Ectodermal cell (in vitro differentiated cells): ENCODE data around the gene HPCAL1.

ENCODE experiments used
- H3K27ac ChIP-seq: 2 replicates; pipeline ENCODE4 v1.7.0; 2013; ENCODE audit warnings: mild to moderate bottlenecking, low read depth, low read length; ENCODE audit not compliant: insufficient read depth, poor library complexity, severe bottlenecking
- H3K27me3 ChIP-seq: 2 replicates; pipeline ENCODE4 v1.7.0; 2013; ENCODE audit warnings: mild to moderate bottlenecking, low read length; ENCODE audit not compliant: insufficient read depth, control insufficient read depth, poor library complexity, severe bottlenecking
- H3K36me3 ChIP-seq: one replicate; pipeline ENCODE4 v1.7.0; 2013; ENCODE audit warnings: low read length; ENCODE audit not compliant: control insufficient read depth, insufficient read depth
- H3K4me1 ChIP-seq: one replicate; pipeline ENCODE4 v1.7.0; 2013; ENCODE audit warnings: low read length; ENCODE audit not compliant: control insufficient read depth, insufficient read depth
- H3K4me3 ChIP-seq: 2 replicates; pipeline ENCODE4 v1.7.0; 2013; ENCODE audit warnings: low read depth, low read length, control low read depth; ENCODE audit not compliant: insufficient read depth
- H3K9me3 ChIP-seq: 2 replicates; pipeline ENCODE4 v1.7.0; 2013; ENCODE audit warnings: mild to moderate bottlenecking, low read length, moderate library complexity; ENCODE audit not compliant: control insufficient read depth
- WGBS, 2 experiments: methylation state at CpG; one replicate each; pipeline ENCODE4 v1.1.7; 2013; ENCODE audit warnings: missing lambda C conversion rate in 2 of 2; 5-methylcytosine and 5-hydroxymethylcytosine counted together

The HPCAL1 gene

DNA sequence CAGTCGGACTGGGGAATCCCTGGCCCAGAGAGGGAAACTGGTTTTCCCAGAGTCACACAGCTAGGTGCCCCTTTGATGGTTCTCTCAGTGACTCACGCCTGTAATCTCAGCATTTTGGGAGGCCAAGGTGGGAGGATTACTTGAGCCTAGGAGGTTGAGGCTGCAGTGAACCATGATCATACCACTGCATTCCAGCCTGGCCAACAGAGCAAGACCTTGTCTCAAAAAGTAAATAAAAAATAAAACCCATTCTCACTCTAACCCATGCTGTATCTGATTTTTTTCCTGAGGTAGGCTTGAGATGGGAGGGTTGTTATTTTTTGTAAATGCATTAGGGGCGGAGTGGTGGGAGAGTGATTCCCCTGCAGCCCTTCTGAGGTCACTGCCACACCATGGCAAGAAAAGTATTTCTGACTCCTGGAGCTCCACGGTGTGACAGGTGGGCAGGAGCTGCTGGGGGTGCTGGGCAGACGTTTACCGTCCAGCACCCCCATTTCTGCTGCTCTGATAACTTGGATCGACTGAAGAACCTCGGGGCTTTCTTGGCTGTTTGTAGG lies 60.3 kb downstream of the HPCAL1 start:
- H3K9me3 ChIP-seq, result no peaks in the 10 kb centered on the region

DNA sequence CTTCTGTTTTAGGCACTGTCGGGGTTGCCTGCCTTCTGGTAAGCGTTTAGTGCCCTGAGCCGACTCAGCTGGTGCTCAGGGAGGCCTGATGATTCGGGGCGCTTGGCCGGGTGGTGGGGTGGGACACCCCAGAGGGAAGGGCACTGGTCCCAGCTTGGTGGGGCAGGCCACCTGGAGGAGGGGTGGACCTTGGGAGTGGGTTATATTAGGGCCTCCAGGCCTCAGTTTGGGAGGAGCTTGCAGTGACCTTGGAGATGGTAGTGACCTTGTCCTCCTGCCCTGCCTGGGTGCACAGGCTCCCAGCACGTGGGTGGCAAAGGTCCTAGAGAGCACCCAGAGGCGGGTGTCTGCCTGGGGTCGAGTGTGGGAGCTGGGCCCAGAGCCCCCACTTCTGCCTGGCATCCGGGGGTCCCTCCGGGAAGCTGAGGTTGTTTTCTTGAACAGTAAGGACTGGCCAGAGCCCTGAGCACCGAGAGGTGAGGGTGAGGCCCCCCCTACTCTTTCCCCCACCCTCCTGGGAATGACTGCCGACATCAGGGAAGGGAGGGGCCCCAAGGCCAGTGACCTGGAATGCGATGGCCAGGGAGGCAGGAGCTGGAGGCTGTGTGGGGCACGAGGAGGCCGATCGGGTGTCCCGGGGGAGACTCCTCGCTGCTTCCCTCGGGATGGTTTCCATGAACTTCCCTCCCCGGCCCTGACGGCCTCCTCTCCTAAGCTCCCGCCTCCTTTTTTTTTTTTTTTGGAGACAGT lies 61.3 kb downstream of the HPCAL1 start:
- Histone ChIP-seq H3K27ac (no peak overlapping the region), H3K9me3 (no peaks in the 10 kb centered on the region), H3K4me3 (no peak overlapping the region), H3K4me1 (peaks cover 4% of the 10 kb centered on the region), H3K27me3 (no peaks in the 10 kb centered on the region), H3K36me3 (no peaks in the 10 kb centered on the region)
- 89 to 92% methylated on average over 23 of the region's 23 CpGs for WGBS, 2 experiments

More for the DNA sequence above, 60.3 kb downstream of the HPCAL1 start:
- Histone ChIP-seq H3K4me3 (no peak overlapping the region), H3K27ac (no peak overlapping the region), H3K36me3 (no peaks in the 10 kb centered on the region), H3K4me1 (peaks cover 4% of the 10 kb centered on the region), H3K27me3 (no peaks in the 10 kb centered on the region)
- WGBS, 2 experiments, result 91 to 93% methylated on average over 8 of the region's 8 CpGs

- H3K36me3 ChIP-seq, result no peaks in the 10 kb centered on the region
- no peaks in the 10 kb centered on the region for H3K4me1 ChIP-seq
- 95% methylated on average over 12 of the region's 12 CpGs for WGBS, 2 experiments
- H3K27me3 ChIP-seq, result no peaks in the 10 kb centered on the region
- H3K27ac ChIP-seq, result no peak overlapping the region
- no peaks in the 10 kb centered on the region for H3K9me3 ChIP-seq
- H3K4me3 ChIP-seq, result no peak overlapping the region
Measured at GRCh38 chr2:10365412-10365811, 62.7 kb downstream of the HPCAL1 start.

DNA sequence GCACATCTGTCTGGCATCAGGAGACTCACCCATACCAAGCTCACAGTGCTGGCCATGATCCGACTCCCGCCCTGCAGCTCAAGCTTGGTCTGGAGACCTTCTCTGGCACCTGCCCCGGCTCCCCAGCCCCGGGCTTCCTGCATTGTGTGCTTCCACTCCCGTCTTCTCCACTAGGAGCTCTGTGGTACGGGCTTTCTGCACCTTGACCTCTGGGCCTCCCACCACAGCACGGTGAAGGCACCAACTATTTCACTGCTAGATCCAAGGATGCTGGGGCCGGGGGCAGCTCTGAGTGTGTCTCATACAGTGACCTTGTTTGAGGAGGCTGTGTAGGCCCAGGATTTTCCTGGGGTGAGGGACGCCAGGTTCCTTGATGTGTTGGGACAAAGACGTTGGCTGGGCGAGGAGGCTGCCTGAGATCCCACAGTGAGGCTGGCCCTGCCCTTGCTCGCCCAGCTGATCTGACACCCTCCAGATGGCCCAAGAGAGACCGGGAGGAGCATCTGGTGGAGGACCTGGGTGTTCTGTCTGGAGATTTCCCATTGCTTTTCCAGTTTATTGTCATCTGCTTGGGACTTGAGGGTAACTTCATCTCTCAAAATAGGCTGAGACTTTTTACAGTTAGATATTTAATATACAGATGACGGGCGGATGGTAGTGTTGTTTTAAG lies 64.0 kb downstream of the HPCAL1 start:
- no peak overlapping the region for H3K4me3 ChIP-seq
- peaks cover 4% of the 10 kb centered on the region for H3K4me1 ChIP-seq
- H3K36me3 ChIP-seq, result no peaks in the 10 kb centered on the region
- H3K9me3 ChIP-seq, result no peaks in the 10 kb centered on the region
- H3K27me3 ChIP-seq, result no peaks in the 10 kb centered on the region
- no peak overlapping the region for H3K27ac ChIP-seq
- WGBS, 2 experiments, result 91 to 94% methylated on average over 15 of the region's 15 CpGs

DNA sequence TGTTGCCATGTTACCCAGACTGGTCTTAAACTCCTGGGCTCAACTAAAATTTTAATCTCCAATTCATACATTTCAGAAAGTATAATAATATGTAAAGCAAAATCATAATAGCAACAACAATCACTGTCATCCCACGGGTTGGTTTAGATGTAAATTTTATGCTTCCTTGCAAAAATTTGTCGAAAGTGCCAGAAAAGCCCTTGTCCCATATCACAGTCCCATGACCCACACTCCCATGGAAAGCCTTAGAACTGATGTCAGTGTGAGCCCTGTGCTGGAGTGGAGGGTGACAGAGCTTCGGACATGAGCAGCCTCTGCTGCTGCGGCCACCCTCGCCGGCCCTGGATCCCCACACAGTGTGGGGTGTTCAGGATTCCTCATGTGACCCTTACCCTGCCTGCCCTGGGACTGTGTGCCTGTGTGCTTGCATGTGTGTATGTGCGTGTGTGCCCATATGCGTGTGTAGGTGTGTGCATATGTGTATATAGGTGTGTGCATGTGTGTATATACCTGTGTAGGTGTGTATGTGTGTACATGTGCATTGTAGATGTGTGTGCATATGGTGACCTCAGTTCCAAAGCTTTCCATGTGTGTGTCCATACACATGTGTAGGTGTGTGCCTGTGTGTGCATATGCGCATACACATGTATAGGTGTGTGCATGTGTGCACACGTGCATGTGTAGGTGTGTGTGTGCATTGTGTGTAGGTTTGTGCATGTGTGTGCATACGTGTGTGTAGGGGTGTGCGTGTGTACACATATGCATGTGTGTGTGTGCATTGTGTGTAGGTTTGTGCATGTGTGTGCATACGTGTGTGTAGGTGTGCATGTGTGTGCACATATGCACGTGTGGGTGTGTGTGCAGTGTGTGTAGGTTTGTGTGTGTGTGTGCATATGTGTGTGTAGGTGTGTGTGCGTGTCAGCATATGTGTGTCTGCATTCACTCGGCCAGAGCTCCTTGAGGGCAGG lies 65.1 kb downstream of the HPCAL1 start:
- WGBS, 2 experiments, result 93 to 95% methylated on average over 16 of the region's 16 CpGs
- no peaks in the 10 kb centered on the region for H3K36me3 ChIP-seq
- H3K9me3 ChIP-seq, result no peaks in the 10 kb centered on the region
- H3K27me3 ChIP-seq, result no peaks in the 10 kb centered on the region
- H3K4me1 ChIP-seq, result peaks cover 5% of the 10 kb centered on the region
- H3K4me3 ChIP-seq, result no peak overlapping the region
- no peak overlapping the region for H3K27ac ChIP-seq

DNA sequence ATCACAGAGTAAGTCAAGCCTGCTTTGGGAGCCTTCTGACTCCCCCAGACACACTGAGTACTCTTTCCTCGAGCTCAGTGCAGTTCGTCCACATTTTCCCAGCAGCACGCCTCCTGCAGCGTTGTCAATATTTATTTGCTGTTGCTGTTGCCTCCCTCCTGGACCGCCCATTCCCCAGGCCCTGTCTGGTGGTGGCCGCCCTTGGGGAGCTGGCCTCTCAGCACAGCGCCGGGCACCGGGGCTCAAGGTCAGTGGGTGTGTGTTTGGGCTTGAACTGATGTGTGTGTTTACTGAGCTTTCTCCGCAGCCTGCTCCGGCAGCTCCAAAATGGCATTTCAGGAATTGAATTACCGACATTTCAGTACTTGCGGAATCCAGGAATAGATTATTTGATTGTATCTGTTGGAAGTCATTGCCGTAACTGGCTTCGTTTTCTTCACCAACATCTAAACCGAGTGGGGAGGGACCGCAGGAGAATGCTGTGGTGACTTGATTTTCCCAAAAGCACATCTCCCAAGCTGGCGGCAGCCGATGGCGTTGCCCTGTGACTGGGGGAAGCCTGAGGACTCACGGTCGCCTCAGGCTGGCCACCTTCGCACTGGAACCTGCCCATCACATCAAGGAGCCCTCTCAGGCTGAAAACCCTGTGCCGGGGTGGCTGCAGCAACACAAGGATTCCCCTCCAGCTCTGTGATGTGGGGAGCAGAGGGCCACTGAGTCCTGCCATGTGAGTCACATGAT lies 66.0 kb downstream of the HPCAL1 start:
- Histone ChIP-seq H3K4me1 (peaks cover 5% of the 10 kb centered on the region), H3K4me3 (no peak overlapping the region), H3K36me3 (no peaks in the 10 kb centered on the region), H3K27ac (no peak overlapping the region), H3K27me3 (no peaks in the 10 kb centered on the region), H3K9me3 (no peaks in the 10 kb centered on the region)
- 94 to 95% methylated on average over 24 of the region's 24 CpGs for WGBS, 2 experiments

- Histone ChIP-seq H3K36me3 (no peaks in the 10 kb centered on the region), H3K9me3 (no peaks in the 10 kb centered on the region), H3K4me3 (no peak overlapping the region), H3K27ac (no peak overlapping the region), H3K27me3 (no peaks in the 10 kb centered on the region), H3K4me1 (peaks cover 5% of the 10 kb centered on the region)
- 91 to 92% methylated on average over 14 of the region's 14 CpGs for WGBS, 2 experiments
Measured at GRCh38 chr2:10369269-10370255, 66.9 kb downstream of the HPCAL1 start.

DNA sequence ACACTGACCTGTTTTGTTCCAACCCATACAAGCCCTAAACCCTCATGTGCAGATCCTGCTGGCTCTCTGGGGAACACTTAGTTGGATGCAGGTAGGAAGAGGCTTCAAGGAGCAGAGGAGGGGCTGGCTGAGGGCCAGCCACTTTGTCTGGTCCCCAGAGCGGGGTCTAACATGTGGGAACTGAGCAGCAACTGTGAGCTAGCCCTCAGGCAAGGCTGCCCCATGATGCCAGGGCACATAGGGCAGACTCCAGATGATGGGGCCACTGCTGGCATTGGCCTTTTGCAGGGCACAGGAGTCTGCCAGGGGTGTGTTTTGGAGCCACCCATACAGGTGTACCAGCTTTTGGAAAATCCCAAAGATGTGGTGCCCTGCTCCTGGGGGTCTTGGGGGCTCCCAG lies 67.7 kb downstream of the HPCAL1 start:
- H3K4me1 ChIP-seq, result peaks cover 12% of the 10 kb centered on the region
- H3K36me3 ChIP-seq, result no peaks in the 10 kb centered on the region
- H3K27me3 ChIP-seq, result no peaks in the 10 kb centered on the region
- WGBS, 2 experiments, result 93% methylated on average over 1 of the region's 1 CpG
- no peaks in the 10 kb centered on the region for H3K9me3 ChIP-seq
- H3K4me3 ChIP-seq, result no peak overlapping the region
- H3K27ac ChIP-seq, result no peak overlapping the region

- H3K4me1 ChIP-seq, result peaks cover 16% of the 10 kb centered on the region
- H3K27ac ChIP-seq, result no peak overlapping the region
- WGBS, 2 experiments, result 95% methylated on average over 6 of the region's 6 CpGs
- H3K27me3 ChIP-seq, result no peaks in the 10 kb centered on the region
- no peak overlapping the region for H3K4me3 ChIP-seq
- no peaks in the 10 kb centered on the region for H3K36me3 ChIP-seq
- H3K9me3 ChIP-seq, result no peaks in the 10 kb centered on the region
Measured at GRCh38 chr2:10370895-10371294, 68.2 kb downstream of the HPCAL1 start.
